Activated CD4-positive, alpha-beta T cell treated with anti-CD3 and anti-CD28 coated beads, Interleukin-2, amount 50 U/mL, for 1 hour (primary cell): Measurements from ENCODE around the gene B3GNT3.

Experiments used
- DNase-seq: peaks from one replicate; pipeline ENCODE4 v3.0.0-alpha.2; 2020

The B3GNT3 gene

GRCh38 chr19:17862711-17863519, 68.0 kb downstream of the B3GNT3 start:
- DNase-seq = no peak
